ENCODE data around the gene POPDC2.

Gene POPDC2

DNA sequence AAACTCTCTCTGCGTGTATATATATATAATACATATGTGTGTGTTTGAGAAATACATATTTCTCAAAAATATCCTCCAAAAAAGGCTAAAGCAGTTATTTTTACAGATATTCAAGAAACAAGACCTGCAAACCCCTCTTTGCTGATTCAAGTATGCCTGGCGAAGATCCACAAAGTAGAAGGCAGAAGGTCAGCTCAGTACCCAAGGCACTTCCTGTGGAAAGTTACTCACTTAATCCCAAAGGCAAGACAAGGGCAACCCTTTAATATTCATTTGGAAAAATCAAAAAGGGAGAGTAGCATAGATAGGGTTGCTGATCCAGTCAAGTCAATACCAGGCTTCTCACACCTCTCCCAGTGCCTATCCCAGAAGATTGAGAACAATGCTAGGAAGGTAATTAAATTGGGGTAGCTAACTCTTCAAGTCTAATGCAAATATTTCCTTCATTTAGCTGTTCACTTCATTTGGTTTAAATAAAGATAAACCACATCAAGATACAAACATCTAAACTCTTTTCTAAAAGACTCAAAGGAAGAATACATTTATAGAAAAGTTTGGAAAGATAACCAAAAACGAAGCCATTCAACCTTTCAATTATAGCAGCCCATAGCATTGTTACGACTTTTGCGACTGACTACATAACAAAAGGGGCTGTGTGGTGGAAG is 9.6 kb upstream of the POPDC2 start:
- DNase-seq (ENCODE audit: low read depth), result no peak

DNA sequence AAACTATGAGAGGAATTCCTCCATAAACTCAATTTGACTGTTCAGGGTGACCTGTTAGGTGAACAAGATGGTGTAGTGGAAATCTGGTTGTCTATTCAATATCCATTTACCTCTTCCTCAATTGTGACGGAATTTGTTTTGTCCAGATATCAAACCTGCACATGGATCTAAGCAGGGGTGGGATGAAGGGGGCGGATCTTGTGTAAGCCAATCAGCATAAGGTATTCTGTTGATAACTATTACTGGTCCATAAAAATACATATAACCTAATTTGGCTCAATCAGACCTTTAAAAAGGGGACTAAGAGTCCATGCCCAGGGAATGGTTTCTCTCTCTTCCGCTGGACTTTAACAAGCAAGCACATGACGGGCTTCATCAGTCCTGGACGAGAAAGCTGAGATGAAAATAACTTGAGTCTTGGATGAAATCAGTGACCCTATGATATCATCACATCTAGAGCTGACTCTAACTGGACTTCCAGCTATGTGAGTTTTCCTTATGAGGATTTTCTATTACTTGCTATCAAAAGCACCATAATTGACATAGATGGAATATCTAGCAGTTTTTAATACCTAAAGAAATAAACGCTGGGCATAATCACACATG is 5.7 kb upstream of the POPDC2 start:
- DNase-seq (ENCODE audit: low read depth), result no peak

DNA sequence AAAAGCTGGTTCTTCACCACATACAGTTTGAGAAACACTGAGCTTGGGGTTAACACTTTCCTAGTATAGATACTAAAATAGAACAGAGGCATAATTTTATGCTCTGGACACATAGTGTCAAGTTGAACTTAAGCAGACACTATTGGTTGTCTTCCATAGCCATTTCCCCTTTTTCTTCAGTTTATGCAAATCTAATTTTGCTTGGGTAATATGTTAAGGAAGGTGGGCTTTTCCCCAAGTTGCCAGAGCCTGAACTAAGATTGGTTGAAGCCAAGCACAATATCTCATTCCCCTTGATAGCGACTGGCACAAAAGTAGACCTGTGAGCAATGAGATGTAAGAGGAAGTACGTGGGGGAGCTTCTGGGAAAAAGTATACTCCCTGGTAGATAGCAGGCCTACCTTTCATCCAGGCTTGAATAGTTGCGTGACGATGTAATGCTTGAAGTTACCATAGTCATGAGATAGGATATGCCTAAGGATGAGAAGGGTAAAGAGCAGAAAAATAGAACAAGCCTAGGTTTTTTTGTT is 4.5 kb upstream of the POPDC2 start:
- no peak for DNase-seq (ENCODE audit: low read depth)

DNA sequence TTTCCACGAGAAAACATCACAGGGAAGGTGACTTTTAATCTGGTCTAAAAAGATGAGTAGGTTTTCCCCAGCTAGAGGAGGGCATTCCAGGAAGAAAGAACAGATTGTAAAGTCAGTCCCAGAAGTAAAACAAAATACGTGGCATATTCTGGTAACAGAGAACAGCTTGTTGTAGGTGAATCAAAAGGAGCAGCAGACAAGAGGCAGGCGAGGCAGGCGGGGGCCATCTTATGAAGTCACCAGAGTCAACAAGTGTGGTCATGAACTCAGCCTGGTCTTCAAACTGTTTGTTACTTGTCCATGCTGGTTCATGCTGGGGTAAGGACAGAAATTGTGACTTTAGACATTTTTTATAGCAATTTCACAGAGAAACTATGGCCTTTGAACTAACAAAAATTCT is 4.0 kb upstream of the POPDC2 start:
- no peak for DNase-seq (ENCODE audit: low read depth)

DNA sequence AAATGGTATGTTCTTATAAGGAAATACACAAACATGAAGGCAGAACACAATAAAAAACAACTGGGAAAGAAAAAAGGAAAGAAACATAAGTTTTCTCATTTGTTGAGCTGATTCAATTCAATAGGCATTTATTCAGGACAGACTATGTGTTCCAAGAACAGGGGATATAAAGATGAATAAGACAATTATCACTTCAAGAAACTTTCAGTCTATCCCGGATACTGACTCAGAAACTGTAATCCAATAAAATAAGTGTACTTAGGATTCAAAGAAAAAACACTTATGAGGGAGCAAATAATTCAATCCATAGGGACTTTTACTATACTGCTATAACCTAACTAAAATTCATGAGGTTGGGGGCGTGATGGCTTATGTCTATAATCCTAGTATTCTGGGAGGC is 3.5 kb upstream of the POPDC2 start:
- DNase-seq (ENCODE audit: low read depth), result no peak

DNA sequence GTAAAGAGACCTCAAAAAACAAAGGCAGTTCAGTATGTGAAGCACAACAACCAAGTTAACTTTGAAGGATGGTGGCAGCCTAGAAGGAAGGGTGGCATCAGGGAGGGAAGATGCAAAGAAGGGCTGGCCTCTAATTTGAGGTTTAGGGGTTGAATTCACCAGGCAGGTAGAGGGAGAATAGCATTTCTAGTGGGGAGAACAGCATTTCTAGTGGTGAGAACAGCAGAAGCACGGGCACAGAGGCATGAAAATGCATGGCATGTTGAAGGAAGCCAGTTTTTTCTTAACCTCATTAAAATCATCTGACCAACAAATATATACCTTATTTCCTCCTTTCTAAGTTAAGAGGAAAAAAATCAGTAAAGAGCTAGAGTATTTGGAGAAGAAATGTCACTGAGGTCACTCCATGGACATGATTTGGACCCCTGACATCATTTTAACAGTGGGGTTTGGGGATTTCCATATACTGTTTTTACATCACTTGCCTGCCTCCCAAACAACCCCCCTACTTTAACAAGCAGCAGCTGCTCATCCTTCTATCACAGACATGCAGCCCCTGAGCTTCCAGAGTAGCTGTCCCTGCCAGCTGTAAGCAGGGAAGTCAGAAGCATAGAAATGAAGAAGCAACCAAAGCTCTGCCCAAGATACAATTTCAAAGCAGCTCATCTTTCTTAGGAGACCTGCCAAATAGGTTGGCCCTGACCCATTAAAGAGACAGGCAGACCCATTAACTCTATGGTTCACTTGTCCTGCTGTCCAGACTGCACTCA is 2.4 kb upstream of the POPDC2 start:
- DNase-seq (ENCODE audit: low read depth), result no peak

DNA sequence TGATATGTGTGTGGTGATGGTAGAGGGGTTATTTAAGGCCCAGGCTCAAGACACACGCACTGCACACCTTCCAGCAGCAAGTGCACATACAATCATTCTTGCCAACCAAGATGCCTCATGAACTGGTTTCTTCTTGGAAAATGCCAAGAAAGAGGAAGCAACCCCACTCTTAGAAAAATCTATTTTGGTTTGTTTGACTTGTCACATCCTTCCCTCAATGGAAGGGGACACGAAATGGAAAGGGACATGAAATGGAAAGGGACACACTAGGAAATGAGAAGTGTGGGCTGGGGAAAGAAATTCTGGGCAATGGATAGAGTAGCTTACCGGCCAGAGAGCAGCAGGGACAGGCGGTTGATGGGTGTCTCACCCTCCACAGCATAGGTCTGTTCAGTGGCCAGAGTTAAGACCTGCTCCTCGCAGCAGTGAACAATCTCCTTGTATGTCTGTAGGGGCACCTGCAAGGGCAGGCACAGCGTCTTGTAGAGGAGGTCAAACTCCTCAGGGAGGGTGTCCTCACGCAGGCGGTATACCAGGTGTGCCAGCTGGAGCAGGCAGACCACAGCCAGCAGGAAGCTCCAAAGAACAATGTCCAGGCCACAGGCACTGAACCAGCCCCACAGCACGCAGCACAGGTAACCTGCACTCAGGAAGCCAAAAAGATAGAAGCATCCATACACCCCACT is 640 bp downstream of the POPDC2 start:
- no peak for DNase-seq (ENCODE audit: low read depth)

DNA sequence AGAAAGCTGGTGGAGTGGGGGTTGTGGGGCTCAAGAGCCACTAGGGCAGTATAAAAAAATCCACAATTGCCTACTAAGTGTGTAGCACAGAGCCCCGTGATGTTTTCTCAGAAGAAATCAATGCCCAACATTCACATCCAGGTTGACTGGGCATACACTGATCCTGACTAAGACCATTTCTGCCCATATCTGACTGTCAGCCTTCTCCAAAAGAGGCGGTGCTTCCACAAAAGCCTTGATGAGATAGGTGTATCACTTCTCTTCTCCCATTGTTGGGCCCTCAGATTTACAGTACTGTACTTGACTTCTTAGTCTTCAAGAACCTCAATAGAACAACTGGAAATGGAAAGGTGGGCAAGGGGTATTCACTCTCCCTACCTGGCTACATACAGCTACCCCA is 1.4 kb downstream of the POPDC2 start:
- DNase-seq (ENCODE audit: low read depth), result no peak

DNA sequence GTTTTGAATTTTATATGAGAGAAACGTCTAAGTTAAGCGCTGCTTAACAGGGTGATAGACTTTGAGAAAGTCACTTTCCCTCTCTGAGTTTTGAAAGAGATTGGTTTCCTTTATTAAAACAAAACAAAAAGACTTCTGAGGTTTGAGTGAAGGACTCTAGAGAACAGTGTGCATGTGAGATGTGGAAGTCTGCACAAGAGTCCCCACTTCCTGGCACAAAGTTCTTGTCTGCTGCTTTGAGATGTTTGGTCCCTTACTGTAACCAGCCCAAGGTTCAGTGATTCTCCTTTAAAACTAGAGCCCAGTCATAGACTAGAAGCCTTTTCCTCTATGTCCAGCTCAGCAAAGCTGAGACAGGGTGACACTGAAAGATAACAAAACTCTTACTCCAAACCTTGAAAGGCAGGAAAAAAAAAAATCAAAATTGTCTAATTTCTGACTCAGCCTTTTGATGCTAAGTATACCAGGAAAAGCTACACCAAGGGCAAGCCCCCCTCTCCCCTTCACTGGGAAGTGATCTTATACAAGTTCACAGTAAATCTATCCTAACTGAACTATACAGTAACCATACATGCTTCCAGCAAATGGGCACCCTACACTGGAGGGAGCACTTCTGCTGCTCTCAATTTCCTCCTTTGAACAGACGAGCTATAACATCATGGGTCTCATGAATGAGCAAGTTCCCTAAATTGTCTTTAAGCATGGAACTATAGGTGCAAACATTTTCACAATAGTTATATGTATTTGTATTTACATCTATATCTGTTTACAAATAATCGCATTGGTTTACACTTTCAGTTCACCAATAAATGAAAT is 2.3 kb downstream of the POPDC2 start:
- no peak for DNase-seq (ENCODE audit: low read depth)

DNA sequence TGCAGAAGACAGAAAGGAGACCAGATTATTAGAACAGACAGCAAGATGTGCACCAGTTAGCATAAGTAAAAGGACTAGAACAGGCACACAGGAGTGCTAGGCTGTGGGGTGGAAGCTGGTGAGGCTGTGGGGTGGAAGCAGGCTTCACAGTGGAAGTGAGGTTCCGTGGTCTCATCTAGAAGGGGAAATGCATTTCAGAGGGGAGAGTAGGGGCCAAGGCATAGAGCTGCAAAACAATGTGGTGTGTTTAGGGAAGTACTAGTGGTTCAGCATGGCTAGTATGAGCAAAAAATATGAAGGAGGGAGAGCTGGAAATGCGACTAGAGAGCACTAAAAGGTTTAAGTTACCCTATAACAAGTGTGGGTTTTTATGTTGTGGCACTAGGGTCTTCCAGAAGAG is 6.5 kb downstream of the POPDC2 start:
- no peak for DNase-seq (ENCODE audit: low read depth)

DNA sequence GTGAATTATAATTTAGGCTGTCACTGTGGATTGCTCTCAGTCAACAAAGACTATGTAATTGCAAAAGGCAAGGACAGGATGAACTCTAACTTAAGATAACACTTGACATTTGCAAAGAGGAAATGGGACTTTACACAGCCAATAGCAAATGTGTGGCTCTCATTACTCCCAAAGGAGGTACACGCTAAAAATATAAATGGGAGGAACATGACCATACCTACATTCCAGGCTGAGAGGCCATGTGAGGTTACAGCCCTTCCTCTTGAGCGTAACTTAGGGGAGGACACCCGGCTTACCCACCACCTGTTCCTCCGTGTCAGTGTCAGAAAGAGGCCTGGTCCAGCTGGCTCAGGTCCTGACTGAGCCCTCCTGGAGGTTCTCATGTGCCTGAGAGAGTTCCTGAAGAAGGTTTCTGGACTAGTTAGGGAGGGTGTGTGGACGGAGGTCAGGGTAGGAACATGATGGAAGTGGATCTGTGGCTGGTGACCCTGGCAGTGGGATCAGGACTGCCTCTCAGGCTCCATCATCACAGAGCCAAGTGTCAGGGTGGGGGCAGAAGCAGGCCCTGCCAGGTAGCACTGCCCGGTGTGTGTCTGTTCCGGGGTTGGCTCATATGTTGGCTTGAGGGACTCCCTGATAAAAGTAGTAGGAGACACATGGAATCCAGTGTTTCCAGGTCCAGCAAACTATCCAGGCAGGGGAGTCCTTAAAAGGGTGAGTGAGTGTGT is 7.9 kb downstream of the POPDC2 start:
- no peak for DNase-seq (ENCODE audit: low read depth)

DNA sequence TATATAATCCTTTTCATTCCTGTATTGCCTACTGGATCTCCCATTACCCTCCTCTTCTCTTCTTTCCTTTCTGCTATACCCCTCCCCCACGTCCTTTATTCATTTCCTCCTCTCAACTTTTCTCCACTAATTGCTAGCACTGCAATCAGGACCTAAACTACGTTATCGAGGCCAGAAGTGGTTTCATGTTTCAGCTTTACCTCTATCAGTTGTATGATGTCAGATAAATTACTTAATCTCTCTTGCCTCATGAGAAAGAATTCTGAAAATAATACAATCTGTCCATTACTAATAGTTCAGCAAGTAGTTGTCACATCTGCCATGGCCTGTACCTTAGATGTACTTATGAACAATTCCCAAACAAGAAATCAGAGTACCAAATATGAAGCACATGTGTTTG is 10.6 kb downstream of the POPDC2 start:
- DNase-seq (ENCODE audit: low read depth), result no peak

DNA sequence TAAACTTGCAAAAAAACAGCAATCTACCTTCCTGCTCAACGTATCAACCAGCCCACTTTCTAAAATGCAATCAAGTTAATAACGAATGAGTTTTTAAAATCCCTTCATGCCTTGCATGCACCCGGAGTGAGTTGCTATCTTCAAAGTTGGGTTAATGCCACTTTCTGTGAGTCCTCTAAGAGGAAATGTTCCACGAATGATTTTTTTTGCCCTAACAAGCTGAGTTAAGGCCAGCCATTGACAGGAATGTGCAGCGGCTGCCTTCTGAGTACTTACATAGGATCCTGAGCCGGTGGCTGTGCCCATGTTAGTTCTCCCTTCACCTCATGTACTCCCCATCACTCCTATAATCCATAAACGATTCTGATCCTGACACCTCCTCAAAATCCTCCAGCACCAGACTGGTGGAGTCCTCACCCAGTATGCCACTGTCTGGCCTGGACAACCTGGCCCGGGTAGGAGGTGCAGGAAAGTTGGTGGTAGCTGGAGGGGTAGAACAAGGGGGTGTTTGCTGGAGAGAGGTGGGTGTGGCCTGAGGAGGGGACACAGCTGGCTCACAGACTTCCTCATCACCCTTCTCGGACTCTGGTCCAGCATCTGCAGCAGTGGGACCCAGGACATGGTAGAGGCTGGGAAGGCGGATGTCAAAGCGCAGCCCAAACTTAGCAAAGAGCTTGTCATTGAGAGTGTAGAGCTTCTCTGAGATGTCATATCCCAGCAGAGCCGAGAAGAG is 12.4 kb downstream of the POPDC2 start:
- DNase-seq (ENCODE audit: low read depth), result no peak

DNA sequence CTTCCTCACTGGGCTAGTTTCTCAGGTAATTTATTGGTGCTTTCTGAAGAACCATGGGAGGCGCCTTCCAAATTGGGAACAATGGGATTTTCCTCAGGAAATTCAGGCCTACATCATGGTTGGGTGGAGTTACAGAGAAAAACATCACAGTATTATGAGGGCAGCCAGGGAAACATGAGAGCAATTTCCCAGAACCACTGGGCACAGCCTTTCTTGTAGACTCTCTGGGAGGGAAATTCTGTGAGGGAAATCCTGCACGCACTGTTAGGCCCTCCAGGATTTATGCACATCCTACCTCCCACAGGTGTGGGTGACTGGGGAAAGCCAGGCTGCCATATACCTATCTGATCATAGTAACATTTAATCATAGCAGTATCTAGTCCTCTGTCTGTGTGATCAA is 13.2 kb downstream of the POPDC2 start:
- no peak for DNase-seq (ENCODE audit: low read depth)

DNA sequence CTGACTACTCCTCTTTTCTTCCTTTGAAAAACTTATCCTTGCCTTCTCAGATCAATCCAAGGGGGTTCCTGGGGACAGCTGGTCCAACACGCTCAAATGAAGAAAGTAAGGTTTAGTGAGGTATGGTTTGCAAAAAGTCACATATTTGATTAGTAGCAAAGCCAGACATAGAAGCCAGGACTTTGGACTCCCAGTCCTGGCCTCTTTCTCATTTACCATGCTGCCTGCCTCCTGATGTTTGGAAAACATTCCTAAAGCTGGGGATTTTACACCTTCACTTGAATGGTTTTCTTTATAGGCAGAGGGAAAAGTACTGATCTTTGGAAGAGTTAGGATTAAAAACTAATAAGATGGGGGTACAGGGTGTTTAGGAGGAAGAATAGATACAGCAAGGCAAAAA is 14.6 kb downstream of the POPDC2 start:
- no peak for DNase-seq (ENCODE audit: low read depth)

DNA sequence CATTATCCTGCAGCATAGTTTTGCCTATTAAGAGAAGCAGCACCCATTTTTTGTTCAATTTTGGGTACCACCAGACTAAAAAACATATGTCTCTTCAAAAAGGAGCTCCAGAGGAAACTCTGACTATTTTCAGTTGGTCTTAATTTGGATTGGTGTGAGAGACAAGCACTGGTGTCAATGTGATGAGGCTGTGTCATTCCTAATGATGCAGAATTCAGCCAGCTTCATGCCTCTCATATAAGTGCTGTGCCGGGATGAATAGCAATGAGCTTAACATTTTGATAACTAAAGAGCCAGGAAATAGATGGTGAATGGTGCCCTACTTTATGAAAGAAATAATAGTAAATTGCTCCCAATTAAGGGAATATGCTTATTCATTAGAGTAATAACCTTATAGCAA is 15.9 kb downstream of the POPDC2 start:
- no peak for DNase-seq (ENCODE audit: low read depth)

DNA sequence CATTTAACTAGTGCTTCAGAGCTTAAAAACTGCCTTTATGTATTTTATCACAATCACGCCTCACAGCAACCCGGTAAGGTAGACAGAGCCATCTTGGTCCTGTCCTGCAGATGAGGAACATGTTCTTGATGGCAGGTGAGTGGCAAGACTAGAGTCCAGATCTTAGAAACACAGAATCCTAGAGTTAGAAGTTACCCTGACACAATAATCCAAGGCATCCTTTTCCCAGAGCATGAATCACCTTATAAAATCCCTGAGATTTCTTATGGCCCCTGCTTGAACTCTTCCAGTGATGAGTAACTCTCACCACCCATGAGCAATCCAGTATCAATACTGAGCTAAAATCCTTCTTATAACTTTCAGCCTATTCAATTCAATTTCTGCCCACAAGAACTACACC is 16.9 kb downstream of the POPDC2 start:
- DNase-seq (ENCODE audit: low read depth), result no peak

DNA sequence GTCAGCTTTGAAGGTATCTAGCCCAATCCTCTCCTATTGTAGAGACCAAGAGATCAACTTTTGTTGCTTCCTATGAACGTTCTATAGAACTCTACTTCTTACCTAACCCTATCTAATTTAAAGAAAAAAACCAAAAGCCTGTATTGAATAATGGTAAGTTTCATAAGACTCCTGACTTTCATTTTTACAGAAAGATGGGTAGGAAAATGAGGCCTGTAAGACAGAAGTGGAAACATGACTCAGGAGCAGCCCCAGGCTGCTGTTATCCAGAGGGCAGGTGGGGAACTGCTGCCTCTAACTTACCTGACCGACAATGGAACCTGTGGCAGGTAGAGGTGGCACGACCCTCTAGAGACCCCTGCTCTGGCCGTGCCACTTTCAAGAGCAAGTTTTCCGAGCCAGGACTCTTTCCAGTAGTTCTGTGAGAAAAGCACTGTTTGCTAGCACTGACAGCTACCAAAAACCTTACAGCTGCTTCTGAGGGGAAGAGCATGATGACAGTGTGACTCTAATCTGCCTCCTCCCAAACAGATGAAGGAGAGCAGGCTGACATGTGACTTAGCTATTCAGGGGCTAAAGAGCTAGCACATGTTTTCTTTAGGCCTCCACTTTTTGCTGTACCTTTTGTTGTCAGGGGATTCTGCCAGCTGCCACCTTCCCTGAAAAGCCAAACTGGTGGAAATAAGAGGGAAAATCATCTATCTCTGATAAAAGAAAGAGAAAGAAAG is 17.5 kb downstream of the POPDC2 start:
- DNase-seq (ENCODE audit: low read depth), result no peak

DNA sequence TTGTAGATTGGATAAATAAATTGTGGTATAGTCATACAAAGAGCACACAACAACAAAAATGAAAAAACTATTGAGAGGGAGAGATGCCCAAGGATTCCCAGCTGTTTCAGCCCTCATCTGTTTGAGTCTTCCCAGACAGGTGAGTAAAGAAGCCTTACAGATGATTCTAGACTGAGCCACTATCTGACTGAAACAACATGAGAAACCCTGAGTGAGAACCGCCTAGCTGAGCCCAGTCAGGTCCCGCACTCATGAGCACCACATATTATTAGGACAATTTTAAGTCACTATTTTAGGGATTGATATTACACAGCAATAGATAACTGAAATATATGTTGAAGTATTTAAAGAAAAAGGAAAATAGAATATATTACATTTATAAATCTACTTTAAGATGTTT is 19.0 kb downstream of the POPDC2 start:
- no peak for DNase-seq (ENCODE audit: low read depth)
